ENCODE data around the gene SERINC5. TPM values are rescaled to one million over a fixed set of nuclear protein-coding genes. Genes with fewer than 3 reads are reported as not detected.
"Not testable (repeated sequence)": the region's sequence is repeated elsewhere in the genome, so short reads cannot be mapped to it uniquely, and the experiment has no call there.

SERINC5 gene
- total RNA-seq, 1 experiment from 2014 or later: 70.6 TPM

DNA sequence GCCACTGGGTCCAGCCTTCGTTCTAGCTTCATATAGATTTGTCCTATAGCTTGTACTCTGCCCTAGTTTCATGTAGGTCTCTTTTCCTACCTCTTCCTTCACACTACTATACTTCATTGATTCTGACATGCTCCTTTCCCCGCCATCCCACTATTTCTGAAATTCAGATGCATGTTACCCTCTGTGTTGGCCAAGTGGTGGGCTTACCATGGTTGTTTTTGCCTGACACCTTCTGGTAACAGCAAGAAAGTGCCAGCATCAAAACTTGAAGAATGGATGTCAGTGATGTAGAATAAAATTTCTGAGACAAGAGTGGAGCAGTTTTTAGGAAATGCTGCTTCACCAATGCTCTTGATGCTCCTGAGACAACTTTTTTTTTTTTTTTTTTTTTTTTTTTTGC lies 19.5 kb upstream of the SERINC5 start:
- Histone ChIP-seq H3K4me1 (ENCODE audit: control insufficient read depth, insufficient read depth, low read length) (no peaks in the 10 kb centered on the region), H3K27ac (ENCODE audit: low read length) (no peak overlapping the region), H3K9me3 (ENCODE audit: control insufficient read depth, insufficient read depth, low read depth, low read length) (no peaks in the 10 kb centered on the region), H3K27me3 (ENCODE audit: control insufficient read depth, insufficient read depth, low read length) (no peaks in the 10 kb centered on the region), H3K4me3 (ENCODE audit: low read depth in 2 of 2, low read length in 2 of 2) (no peak overlapping the region), H3K36me3 (ENCODE audit: control insufficient read depth, insufficient read depth, low read length) (no peaks in the 10 kb centered on the region)
- BruUV-seq (replicated peaks): no TSS peak
- intact Hi-C loops (cut with micrococcal nuclease; ENCODE audit: unreplicated experiment): loop anchor here (2.0 kb wide), 1 partner anchor 185 kb away; no protein-coding TSS in a partner anchor
- TF ChIP-seq, protein P1, sequence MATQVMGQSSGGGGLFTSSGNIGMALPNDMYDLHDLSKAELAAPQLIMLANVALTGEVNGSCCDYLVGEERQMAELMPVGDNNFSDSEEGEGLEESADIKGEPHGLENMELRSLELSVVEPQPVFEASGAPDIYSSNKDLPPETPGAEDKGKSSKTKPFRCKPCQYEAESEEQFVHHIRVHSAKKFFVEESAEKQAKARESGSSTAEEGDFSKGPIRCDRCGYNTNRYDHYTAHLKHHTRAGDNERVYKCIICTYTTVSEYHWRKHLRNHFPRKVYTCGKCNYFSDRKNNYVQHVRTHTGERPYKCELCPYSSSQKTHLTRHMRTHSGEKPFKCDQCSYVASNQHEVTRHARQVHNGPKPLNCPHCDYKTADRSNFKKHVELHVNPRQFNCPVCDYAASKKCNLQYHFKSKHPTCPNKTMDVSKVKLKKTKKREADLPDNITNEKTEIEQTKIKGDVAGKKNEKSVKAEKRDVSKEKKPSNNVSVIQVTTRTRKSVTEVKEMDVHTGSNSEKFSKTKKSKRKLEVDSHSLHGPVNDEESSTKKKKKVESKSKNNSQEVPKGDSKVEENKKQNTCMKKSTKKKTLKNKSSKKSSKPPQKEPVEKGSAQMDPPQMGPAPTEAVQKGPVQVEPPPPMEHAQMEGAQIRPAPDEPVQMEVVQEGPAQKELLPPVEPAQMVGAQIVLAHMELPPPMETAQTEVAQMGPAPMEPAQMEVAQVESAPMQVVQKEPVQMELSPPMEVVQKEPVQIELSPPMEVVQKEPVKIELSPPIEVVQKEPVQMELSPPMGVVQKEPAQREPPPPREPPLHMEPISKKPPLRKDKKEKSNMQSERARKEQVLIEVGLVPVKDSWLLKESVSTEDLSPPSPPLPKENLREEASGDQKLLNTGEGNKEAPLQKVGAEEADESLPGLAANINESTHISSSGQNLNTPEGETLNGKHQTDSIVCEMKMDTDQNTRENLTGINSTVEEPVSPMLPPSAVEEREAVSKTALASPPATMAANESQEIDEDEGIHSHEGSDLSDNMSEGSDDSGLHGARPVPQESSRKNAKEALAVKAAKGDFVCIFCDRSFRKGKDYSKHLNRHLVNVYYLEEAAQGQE (IDR thresholded peaks at IDR 0.05; ENCODE audit: insufficient read depth in 1 of 2, low read depth in 2 of 2, low read length in 1 of 2): no peak
- TF ChIP-seq, protein P2, sequence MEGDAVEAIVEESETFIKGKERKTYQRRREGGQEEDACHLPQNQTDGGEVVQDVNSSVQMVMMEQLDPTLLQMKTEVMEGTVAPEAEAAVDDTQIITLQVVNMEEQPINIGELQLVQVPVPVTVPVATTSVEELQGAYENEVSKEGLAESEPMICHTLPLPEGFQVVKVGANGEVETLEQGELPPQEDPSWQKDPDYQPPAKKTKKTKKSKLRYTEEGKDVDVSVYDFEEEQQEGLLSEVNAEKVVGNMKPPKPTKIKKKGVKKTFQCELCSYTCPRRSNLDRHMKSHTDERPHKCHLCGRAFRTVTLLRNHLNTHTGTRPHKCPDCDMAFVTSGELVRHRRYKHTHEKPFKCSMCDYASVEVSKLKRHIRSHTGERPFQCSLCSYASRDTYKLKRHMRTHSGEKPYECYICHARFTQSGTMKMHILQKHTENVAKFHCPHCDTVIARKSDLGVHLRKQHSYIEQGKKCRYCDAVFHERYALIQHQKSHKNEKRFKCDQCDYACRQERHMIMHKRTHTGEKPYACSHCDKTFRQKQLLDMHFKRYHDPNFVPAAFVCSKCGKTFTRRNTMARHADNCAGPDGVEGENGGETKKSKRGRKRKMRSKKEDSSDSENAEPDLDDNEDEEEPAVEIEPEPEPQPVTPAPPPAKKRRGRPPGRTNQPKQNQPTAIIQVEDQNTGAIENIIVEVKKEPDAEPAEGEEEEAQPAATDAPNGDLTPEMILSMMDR (IDR thresholded peaks at IDR 0.05): peak; percentile 72
- TF ChIP-seq POLR2AphosphoS5 (IDR thresholded peaks at IDR 0.05; ENCODE audit: low read depth, low read length): no peak
- peak; percentile 78 for ATAC-seq
- POLR2A ChIA-PET: no interaction called here
- DNase-seq (ENCODE audit: low read depth, low spot score): no peak
- CTCF ChIA-PET: interaction anchor here (0.6 to 0.7 kb wide), 3 partner anchors 9 to 237 kb away, joined by 3 to 5 read pairs (median 4); no protein-coding TSS in a partner anchor
- in situ Hi-C loops (cut with HindIII; ENCODE audit: low pct_unique_long_range_greater_than_20kb, low sequenced_read_pairs): no loop called here

DNA sequence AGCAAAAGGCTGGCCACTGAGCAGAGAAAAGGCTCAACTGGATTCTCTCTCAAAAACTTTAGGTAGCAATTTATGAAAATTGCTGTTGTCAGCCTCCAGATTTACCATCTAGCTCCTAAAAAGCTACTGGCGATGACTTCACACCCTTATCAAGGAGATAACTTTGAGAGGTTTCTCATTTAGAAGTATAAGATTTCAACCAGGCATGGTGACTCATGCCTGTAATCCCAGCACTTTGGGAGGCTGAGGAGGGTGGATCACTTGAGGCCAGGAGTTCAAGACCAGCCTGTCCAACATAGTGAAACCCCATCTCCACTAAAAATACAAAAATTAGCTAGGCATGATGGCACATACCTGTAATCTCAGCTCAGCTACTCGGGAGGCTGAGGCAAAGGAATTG lies 14.7 kb upstream of the SERINC5 start:
- H3K4me3 ChIP-seq (ENCODE audit: low read depth in 2 of 2, low read length in 2 of 2); H3K36me3 ChIP-seq (ENCODE audit: control insufficient read depth, insufficient read depth, low read length); H3K27me3 ChIP-seq (ENCODE audit: control insufficient read depth, insufficient read depth, low read length); H3K9me3 ChIP-seq (ENCODE audit: control insufficient read depth, insufficient read depth, low read depth, low read length); H3K4me1 ChIP-seq (ENCODE audit: control insufficient read depth, insufficient read depth, low read length); H3K27ac ChIP-seq (ENCODE audit: low read length); DNase-seq (ENCODE audit: low read depth, low spot score); intact Hi-C loops (cut with micrococcal nuclease; ENCODE audit: unreplicated experiment); ATAC-seq; CTCF ChIA-PET; in situ Hi-C loops (cut with HindIII; ENCODE audit: low pct_unique_long_range_greater_than_20kb, low sequenced_read_pairs); POLR2A ChIA-PET; BruUV-seq (replicated peaks): not testable (repeated sequence)

DNA sequence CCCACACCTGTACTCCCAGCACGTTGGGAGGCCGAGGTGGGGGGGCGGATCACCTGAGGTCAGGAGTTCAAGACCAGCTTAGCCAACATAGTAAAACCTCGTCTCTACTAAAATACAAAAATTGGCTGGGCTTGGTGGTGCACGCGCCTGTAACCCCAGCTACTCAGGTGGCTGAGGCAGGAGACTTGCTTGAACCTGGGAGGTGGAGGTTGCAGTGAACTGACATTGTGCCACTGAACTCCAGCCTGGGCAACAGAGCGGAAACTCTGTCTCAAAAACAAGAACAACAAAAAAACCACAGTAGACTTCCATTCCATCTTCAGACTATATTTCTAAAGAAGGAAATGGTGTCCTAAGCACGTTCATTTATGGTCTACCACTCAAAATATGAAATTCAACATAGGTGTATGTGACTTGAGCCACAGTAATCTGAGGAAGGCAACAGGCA lies 14.2 kb upstream of the SERINC5 start:
- ChIA-PET CTCF (no interaction called here), POLR2A (no interaction called here)
- Histone ChIP-seq H3K27ac (ENCODE audit: low read length) (no peak overlapping the region), H3K27me3 (ENCODE audit: control insufficient read depth, insufficient read depth, low read length) (no peaks in the 10 kb centered on the region), H3K4me3 (ENCODE audit: low read depth in 2 of 2, low read length in 2 of 2) (no peak overlapping the region), H3K4me1 (ENCODE audit: control insufficient read depth, insufficient read depth, low read length) (0 out of 2 replicates have a peak, but pooled peaks cover 3% of the 10 kb centered on the region), H3K9me3 (ENCODE audit: control insufficient read depth, insufficient read depth, low read depth, low read length) (no peaks in the 10 kb centered on the region), H3K36me3 (ENCODE audit: control insufficient read depth, insufficient read depth, low read length) (no peaks in the 10 kb centered on the region)
- no peak for ATAC-seq
- in situ Hi-C loops (cut with HindIII; ENCODE audit: low pct_unique_long_range_greater_than_20kb, low sequenced_read_pairs) (no loop called here), intact Hi-C loops (cut with micrococcal nuclease; ENCODE audit: unreplicated experiment) (no loop called here)
- DNase-seq (ENCODE audit: low read depth, low spot score): no peak
- no peak for TF ChIP-seq SIN3A (IDR thresholded peaks at IDR 0.05; ENCODE audit: borderline replicate concordance, insufficient read depth, low read depth, low read length)
- TF ChIP-seq, protein P1 (IDR thresholded peaks at IDR 0.05; ENCODE audit: insufficient read depth in 1 of 2, low read depth in 2 of 2, low read length in 1 of 2): no peak
- TF ChIP-seq TCF7L2 (IDR thresholded peaks at IDR 0.05; ENCODE audit: low read depth, low read length): no peak
- TF ChIP-seq, protein P2 (IDR thresholded peaks at IDR 0.05): no peak
- TF ChIP-seq POLR2AphosphoS5 (IDR thresholded peaks at IDR 0.05; ENCODE audit: low read depth, low read length): no peak
- no TSS peak for BruUV-seq (replicated peaks)

Data from Panc1 (cell line).